Measurements from ENCODE around the gene CSNK2A1.

DNA sequence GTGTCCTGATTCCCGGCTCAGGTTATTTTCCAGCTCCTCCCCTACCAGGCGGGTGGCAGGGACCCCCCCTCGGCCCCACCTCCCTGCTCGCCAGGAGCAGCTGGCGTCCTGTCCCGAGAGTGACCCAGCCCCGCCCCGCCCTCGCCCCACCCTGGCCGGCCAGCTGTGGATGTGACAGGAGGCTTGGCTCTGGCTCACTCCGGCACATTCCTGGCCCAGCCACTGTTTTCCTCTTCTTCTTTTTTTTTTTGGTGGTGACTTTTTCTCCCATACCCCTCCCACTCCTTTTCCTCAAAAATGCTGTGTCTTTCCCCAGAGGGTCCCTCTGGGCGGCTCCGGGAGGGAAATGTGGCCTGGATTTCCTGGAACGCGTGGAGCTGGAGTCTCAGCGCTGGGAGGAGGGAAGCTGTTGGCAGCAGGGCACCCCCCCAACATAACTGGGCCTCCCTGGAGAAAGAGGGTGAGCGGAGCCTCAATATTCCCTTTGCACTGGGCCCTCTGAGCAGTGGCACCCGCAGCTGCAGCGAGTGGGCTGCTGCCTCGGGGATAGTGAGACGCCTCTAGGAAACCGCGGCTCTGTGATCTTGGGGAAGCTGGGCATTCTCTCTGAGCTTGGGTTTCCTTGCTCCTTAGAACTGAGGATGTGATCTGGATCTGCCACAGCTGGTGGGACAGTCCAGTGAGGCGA lies 28.3 kb upstream of the CSNK2A1 start:
- TF ChIP-seq, protein P1, sequence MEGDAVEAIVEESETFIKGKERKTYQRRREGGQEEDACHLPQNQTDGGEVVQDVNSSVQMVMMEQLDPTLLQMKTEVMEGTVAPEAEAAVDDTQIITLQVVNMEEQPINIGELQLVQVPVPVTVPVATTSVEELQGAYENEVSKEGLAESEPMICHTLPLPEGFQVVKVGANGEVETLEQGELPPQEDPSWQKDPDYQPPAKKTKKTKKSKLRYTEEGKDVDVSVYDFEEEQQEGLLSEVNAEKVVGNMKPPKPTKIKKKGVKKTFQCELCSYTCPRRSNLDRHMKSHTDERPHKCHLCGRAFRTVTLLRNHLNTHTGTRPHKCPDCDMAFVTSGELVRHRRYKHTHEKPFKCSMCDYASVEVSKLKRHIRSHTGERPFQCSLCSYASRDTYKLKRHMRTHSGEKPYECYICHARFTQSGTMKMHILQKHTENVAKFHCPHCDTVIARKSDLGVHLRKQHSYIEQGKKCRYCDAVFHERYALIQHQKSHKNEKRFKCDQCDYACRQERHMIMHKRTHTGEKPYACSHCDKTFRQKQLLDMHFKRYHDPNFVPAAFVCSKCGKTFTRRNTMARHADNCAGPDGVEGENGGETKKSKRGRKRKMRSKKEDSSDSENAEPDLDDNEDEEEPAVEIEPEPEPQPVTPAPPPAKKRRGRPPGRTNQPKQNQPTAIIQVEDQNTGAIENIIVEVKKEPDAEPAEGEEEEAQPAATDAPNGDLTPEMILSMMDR (IDR thresholded peaks at IDR 0.05): no peak
- TF ChIP-seq POLR2A (IDR thresholded peaks at IDR 0.05): no peak
